HCT116 (cell line): ENCODE results near the gene RIPK3.

Source experiments
- EGR1 ChIP-seq: IDR thresholded peaks from 2 replicates; pipeline ENCODE4 v1.6.1; 2012; ENCODE audit warnings: low read depth
- POLR2A ChIP-seq: IDR thresholded peaks from 2 replicates; pipeline ENCODE4 v1.7.0; 2011; ENCODE audit warnings: borderline replicate concordance; ENCODE audit not compliant: insufficient read depth, insufficient read length; ENCODE audit errors: extremely low read depth
- RAD21 ChIP-seq: IDR thresholded peaks from 2 replicates; pipeline ENCODE4 v1.6.1; 2012; ENCODE audit warnings: low read depth, mild to moderate bottlenecking
- YY1 ChIP-seq: IDR thresholded peaks from 2 replicates; pipeline ENCODE4 v1.6.1; 2011; ENCODE audit warnings: low read length, low read depth, moderate library complexity, mild to moderate bottlenecking; ENCODE audit not compliant: insufficient replicate concordance; ENCODE audit errors: extremely low read depth
- TF ChIP-seq, protein P1 (sequence below): IDR thresholded peaks from 2 replicates; pipeline ENCODE4 v1.6.1; 2012; ENCODE audit warnings: low read depth

DNA sequence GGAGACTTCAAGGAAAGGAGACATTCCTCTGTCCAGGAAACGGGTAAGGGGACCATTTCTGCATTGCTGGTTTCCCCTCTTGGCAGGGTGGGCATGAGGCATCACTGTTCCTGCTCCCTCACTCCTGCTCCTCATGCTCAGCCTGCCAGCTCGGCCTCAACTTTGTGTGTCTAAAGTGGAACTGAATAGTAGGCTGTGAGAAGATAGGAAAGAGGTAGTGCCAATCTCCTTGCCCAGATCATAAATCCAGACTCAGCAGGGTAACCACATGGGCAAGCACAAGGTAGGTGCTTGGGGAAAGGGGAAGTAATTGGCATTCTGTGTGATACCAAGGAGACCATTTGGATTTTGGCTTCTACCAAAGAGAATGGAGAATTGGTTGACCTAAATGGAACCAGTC, 25.9 kb downstream of the RIPK3 start:
- TF ChIP-seq, protein P1, sequence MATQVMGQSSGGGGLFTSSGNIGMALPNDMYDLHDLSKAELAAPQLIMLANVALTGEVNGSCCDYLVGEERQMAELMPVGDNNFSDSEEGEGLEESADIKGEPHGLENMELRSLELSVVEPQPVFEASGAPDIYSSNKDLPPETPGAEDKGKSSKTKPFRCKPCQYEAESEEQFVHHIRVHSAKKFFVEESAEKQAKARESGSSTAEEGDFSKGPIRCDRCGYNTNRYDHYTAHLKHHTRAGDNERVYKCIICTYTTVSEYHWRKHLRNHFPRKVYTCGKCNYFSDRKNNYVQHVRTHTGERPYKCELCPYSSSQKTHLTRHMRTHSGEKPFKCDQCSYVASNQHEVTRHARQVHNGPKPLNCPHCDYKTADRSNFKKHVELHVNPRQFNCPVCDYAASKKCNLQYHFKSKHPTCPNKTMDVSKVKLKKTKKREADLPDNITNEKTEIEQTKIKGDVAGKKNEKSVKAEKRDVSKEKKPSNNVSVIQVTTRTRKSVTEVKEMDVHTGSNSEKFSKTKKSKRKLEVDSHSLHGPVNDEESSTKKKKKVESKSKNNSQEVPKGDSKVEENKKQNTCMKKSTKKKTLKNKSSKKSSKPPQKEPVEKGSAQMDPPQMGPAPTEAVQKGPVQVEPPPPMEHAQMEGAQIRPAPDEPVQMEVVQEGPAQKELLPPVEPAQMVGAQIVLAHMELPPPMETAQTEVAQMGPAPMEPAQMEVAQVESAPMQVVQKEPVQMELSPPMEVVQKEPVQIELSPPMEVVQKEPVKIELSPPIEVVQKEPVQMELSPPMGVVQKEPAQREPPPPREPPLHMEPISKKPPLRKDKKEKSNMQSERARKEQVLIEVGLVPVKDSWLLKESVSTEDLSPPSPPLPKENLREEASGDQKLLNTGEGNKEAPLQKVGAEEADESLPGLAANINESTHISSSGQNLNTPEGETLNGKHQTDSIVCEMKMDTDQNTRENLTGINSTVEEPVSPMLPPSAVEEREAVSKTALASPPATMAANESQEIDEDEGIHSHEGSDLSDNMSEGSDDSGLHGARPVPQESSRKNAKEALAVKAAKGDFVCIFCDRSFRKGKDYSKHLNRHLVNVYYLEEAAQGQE = no peak
- no peak for TF ChIP-seq POLR2A
- TF ChIP-seq YY1 = no peak
- TF ChIP-seq EGR1 = no peak
- TF ChIP-seq RAD21 = no peak
